GM23248 (cell line): ENCODE measurements around the gene NOS1. TPM values are rescaled to one million over a fixed set of nuclear protein-coding genes. Genes with fewer than 3 reads are reported as not detected.

Source experiments
- DNase-seq: peaks from one replicate; pipeline ENCODE4 v3.0.0-alpha.2; 2015
- H2AFZ ChIP-seq: fragments of 200-600 bp; sonication (generic); 2 replicates; pipeline ENCODE4 v1.6.1; 2016; ENCODE audit warnings: antibody characterized with exemption
- H3F3A ChIP-seq: fragments of 200-600 bp; sonication (generic); 2 replicates; pipeline ENCODE4 v1.6.1; 2016; ENCODE audit warnings: mild to moderate bottlenecking, antibody characterized with exemption, mixed run types; ENCODE audit not compliant: insufficient read depth
- H3K27ac ChIP-seq: fragments of 200-600 bp; sonication (generic); 2 replicates; pipeline ENCODE4 v1.5.1; 2016; ENCODE audit warnings: mild to moderate bottlenecking
- H3K27me3 ChIP-seq: fragments of 200-600 bp; sonication (generic); replicated peaks from 2 replicates; pipeline ENCODE4 v1.6.1; 2016; ENCODE audit warnings: mild to moderate bottlenecking; ENCODE audit not compliant: insufficient read depth
- H3K36me3 ChIP-seq: fragments of 200-600 bp; sonication (generic); 2 replicates; pipeline ENCODE4 v1.6.1; 2016; ENCODE audit warnings: low read depth, mild to moderate bottlenecking
- H3K4me1 ChIP-seq: fragments of 200-600 bp; sonication (generic); 2 replicates; pipeline ENCODE4 v1.6.1; 2016; ENCODE audit warnings: mild to moderate bottlenecking; ENCODE audit not compliant: insufficient read depth
- H3K4me2 ChIP-seq: fragments of 200-600 bp; sonication (generic); one replicate; pipeline ENCODE4 v1.6.1; 2016; ENCODE audit warnings: mild to moderate bottlenecking; ENCODE audit not compliant: unreplicated experiment
- H3K4me3 ChIP-seq: fragments of 200-600 bp; sonication (generic); 2 replicates; pipeline ENCODE4 v1.5.1; 2016; ENCODE audit warnings: mild to moderate bottlenecking
- H3K79me2 ChIP-seq: fragments of 200-600 bp; sonication (generic); 2 replicates; pipeline ENCODE4 v1.6.1; 2016; ENCODE audit warnings: mild to moderate bottlenecking; ENCODE audit not compliant: insufficient read depth
- H3K9ac ChIP-seq: fragments of 200-600 bp; sonication (generic); 2 replicates; pipeline ENCODE4 v1.6.1; 2016; ENCODE audit warnings: mild to moderate bottlenecking
- H3K9me2 ChIP-seq: fragments of 200-600 bp; sonication (generic); 2 replicates; pipeline ENCODE4 v1.6.1; 2016; ENCODE audit warnings: mixed run types, mild to moderate bottlenecking, moderate library complexity; ENCODE audit not compliant: insufficient read depth
- H3K9me3 ChIP-seq: fragments of 200-600 bp; sonication (generic); one replicate; pipeline ENCODE4 v1.6.1; 2017; ENCODE audit warnings: low read depth
- H4K20me1 ChIP-seq: fragments of 200-600 bp; sonication (generic); 2 replicates; pipeline ENCODE4 v1.6.0; 2016; ENCODE audit not compliant: insufficient read depth
- EZH2 ChIP-seq: fragments of 200-600 bp; sonication (generic); IDR thresholded peaks from 2 replicates; pipeline ENCODE4 v1.6.1; 2018; ENCODE audit warnings: antibody characterized with exemption, mild to moderate bottlenecking; ENCODE audit not compliant: insufficient read depth, poor library complexity, severe bottlenecking
- EZH2phosphoT487 ChIP-seq: fragments of 200-600 bp; sonication (generic); IDR thresholded peaks from 2 replicates; pipeline ENCODE4 v1.6.1; 2018; ENCODE audit warnings: antibody characterized with exemption, moderate library complexity, mild to moderate bottlenecking, low read depth; ENCODE audit not compliant: insufficient read depth
- WGBS, 2 experiments: methylation state at CpG; one replicate each; pipeline ENCODE4 v1.1.6; 2015 to 2017; ENCODE audit warnings: low lambda C conversion rate in 2 of 2, low coverage in 1 of 2; ENCODE audit errors: missing lambda C conversion rate in 2 of 2; 5-methylcytosine and 5-hydroxymethylcytosine counted together
- in situ Hi-C: fragments of 300-500 bp; cut with MboI; formaldehyde crosslinking; loops from 2 replicates; pipeline ENCODE4 v1.15.0; 2020
- polyA plus RNA-seq: library from polyadenylated mRNA; unstranded; fragments of >200 nt; fragmentation: Nextera tagmentation; extraction: Ambion mirVana; gene quantifications from 2 replicates; pipeline ENCODE4 v1.2.1, GENCODE V29; 2016
- total RNA-seq: library from RNA; depleted of rRNA; stranded (reverse); fragments of >200 nt; shearing (Covaris generic); gene quantifications from 2 replicates; pipeline ENCODE4 v1.2.3, GENCODE V29; 2014

Gene NOS1
- total and polyA plus RNA-seq, 2 experiments from 2014 or later: not detected

GRCh38 chr12:117350140-117350539 lies 11.3 kb downstream of the NOS1 start:
- Histone ChIP-seq H3F3A (no peaks in the 10 kb centered on the region), H3K4me3 (no peak overlapping the region), H3K9me2 (no peaks in the 10 kb centered on the region), H3K79me2 (no peaks in the 10 kb centered on the region), H3K9ac (no peak overlapping the region), H3K27ac (no peak overlapping the region), H3K9me3 (no peaks in the 10 kb centered on the region), H3K27me3 (no peaks in the 10 kb centered on the region), H2AFZ (no peak overlapping the region), H3K36me3 (no peaks in the 10 kb centered on the region), H3K4me2 (no peak overlapping the region), H4K20me1 (no peaks in the 10 kb centered on the region), H3K4me1 (no peaks in the 10 kb centered on the region)
- 64 to 74% methylated on average over 4 of the region's 4 CpGs for WGBS, 2 experiments
- in situ Hi-C loops: no loop called here
- TF ChIP-seq EZH2phosphoT487 (no peak), EZH2 (no peak)
- no peak for DNase-seq

- 12 to 16% methylated on average over 4 of the region's 4 CpGs for WGBS, 2 experiments
- no peak for TF ChIP-seq EZH2
- no peak for TF ChIP-seq EZH2phosphoT487
- in situ Hi-C loops: no loop called here
- Histone ChIP-seq H3K27me3 (no peaks in the 10 kb centered on the region), H3F3A (no peaks in the 10 kb centered on the region), H3K9me2 (no peaks in the 10 kb centered on the region), H3K9ac (no peak overlapping the region), H4K20me1 (no peaks in the 10 kb centered on the region), H2AFZ (no peak overlapping the region), H3K9me3 (no peaks in the 10 kb centered on the region), H3K36me3 (no peaks in the 10 kb centered on the region), H3K79me2 (no peaks in the 10 kb centered on the region), H3K4me1 (no peaks in the 10 kb centered on the region), H3K4me3 (no peak overlapping the region), H3K27ac (no peak overlapping the region), H3K4me2 (no peak overlapping the region)
- no peak for DNase-seq
Observed at GRCh38 chr12:117347588-117347987, 13.8 kb downstream of the NOS1 start.

- Histone ChIP-seq H4K20me1 (no peaks in the 10 kb centered on the region), H3F3A (no peaks in the 10 kb centered on the region), H2AFZ (no peak overlapping the region), H3K4me1 (no peaks in the 10 kb centered on the region), H3K9me2 (no peaks in the 10 kb centered on the region), H3K36me3 (no peaks in the 10 kb centered on the region), H3K9ac (no peak overlapping the region), H3K4me3 (no peak overlapping the region), H3K27me3 (no peaks in the 10 kb centered on the region), H3K9me3 (no peaks in the 10 kb centered on the region), H3K27ac (no peak overlapping the region), H3K79me2 (no peaks in the 10 kb centered on the region), H3K4me2 (no peak overlapping the region)
- WGBS, 2 experiments: 65% methylated on average over 5 of the region's 5 CpGs
- DNase-seq: no peak
- in situ Hi-C loops: no loop called here
- TF ChIP-seq EZH2: no peak
- TF ChIP-seq EZH2phosphoT487: no peak
Observed at GRCh38 chr12:117344716-117345115, 16.7 kb downstream of the NOS1 start.

GRCh38 chr12:117343849-117344248 lies 17.6 kb downstream of the NOS1 start:
- no peak for DNase-seq
- Histone ChIP-seq H4K20me1 (no peaks in the 10 kb centered on the region), H3K27ac (no peak overlapping the region), H3K9me2 (no peaks in the 10 kb centered on the region), H3K27me3 (no peaks in the 10 kb centered on the region), H3K9ac (no peak overlapping the region), H3K4me1 (no peaks in the 10 kb centered on the region), H2AFZ (no peak overlapping the region), H3K4me3 (no peak overlapping the region), H3K4me2 (no peak overlapping the region), H3K9me3 (no peaks in the 10 kb centered on the region), H3F3A (no peaks in the 10 kb centered on the region), H3K36me3 (no peaks in the 10 kb centered on the region), H3K79me2 (no peaks in the 10 kb centered on the region)
- no peak for TF ChIP-seq EZH2
- no peak for TF ChIP-seq EZH2phosphoT487
- in situ Hi-C loops: no loop called here
- 4 to 21% methylated on average over 1 of the region's 1 CpG for WGBS, 2 experiments

GRCh38 chr12:117343296-117343695 lies 18.1 kb downstream of the NOS1 start:
- Histone ChIP-seq H3K9ac (no peak overlapping the region), H4K20me1 (no peaks in the 10 kb centered on the region), H3K79me2 (no peaks in the 10 kb centered on the region), H3K27me3 (no peaks in the 10 kb centered on the region), H3F3A (no peaks in the 10 kb centered on the region), H3K9me3 (no peaks in the 10 kb centered on the region), H3K4me3 (no peak overlapping the region), H3K4me1 (no peaks in the 10 kb centered on the region), H3K9me2 (no peaks in the 10 kb centered on the region), H3K36me3 (no peaks in the 10 kb centered on the region), H3K27ac (no peak overlapping the region), H3K4me2 (no peak overlapping the region), H2AFZ (no peak overlapping the region)
- no peak for DNase-seq
- in situ Hi-C loops: no loop called here
- TF ChIP-seq EZH2 (no peak), EZH2phosphoT487 (no peak)
- WGBS, 2 experiments: 23 to 30% methylated on average over 4 of the region's 4 CpGs
